ENCODE data around the gene PLCG2. TPM values are rescaled to one million over a fixed set of nuclear protein-coding genes. Genes with fewer than 3 reads are reported as not detected.

Gene PLCG2
- total and polyA plus RNA-seq, 9 donors: 3.3 to 16.4 (median 5.6) TPM

DNA sequence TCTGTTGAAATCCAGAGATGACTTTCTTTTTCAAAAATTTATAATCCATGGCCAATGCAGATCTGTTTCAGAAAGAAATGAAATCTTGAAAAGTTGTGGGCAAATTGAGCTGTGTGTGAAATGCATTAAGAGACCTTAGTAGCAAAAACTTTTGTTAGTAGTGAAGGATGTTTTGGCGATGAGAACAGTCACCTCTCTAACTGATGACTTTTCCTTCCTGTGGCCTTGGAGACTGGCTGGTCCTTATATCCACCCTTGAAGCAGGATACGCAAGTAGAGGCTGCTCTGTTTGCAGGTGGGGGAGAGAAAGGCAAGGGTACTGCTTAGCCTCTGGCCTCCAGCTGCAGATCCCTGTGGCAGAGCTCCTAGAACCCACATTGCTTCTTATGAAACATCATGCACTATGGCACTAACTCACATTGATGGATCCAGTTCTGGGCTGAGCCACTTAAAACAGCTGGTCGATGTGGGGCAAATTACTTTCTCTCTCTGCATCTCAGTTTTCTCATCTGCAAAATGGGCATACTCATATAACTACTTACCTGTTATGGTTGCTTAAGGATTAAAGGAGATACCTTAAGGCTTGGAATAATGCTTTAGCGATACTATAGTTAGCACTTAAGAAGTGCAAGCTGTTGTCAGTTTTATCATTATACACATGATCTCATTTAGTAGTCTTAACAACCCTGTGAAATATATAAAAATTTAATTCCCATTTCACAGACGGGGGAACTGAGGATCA is 142.9 kb downstream of the PLCG2 start:
- Histone ChIP-seq H3K4me3 (no peak overlapping the region), H3K4me1 (ENCODE audit: insufficient read depth) (no peaks in the 10 kb centered on the region), H3K36me3 (no peaks in the 10 kb centered on the region), H3K27me3 (no peaks in the 10 kb centered on the region), H3K9me3 (no peaks in the 10 kb centered on the region), H3K27ac (no peak overlapping the region)
- DNase-seq: no peak
- 59 to 70% (median 66%) methylated on average over 5 of the region's 5 CpGs for WGBS, 3 donors
- intact Hi-C loops (cut with DNase I): no loop called here
- TF ChIP-seq, protein P1, sequence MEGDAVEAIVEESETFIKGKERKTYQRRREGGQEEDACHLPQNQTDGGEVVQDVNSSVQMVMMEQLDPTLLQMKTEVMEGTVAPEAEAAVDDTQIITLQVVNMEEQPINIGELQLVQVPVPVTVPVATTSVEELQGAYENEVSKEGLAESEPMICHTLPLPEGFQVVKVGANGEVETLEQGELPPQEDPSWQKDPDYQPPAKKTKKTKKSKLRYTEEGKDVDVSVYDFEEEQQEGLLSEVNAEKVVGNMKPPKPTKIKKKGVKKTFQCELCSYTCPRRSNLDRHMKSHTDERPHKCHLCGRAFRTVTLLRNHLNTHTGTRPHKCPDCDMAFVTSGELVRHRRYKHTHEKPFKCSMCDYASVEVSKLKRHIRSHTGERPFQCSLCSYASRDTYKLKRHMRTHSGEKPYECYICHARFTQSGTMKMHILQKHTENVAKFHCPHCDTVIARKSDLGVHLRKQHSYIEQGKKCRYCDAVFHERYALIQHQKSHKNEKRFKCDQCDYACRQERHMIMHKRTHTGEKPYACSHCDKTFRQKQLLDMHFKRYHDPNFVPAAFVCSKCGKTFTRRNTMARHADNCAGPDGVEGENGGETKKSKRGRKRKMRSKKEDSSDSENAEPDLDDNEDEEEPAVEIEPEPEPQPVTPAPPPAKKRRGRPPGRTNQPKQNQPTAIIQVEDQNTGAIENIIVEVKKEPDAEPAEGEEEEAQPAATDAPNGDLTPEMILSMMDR (IDR thresholded peaks at IDR 0.05): no peak
- no peak for TF ChIP-seq EP300 (IDR thresholded peaks at IDR 0.05)
- TF ChIP-seq POLR2A (IDR thresholded peaks at IDR 0.05): no peak

DNA sequence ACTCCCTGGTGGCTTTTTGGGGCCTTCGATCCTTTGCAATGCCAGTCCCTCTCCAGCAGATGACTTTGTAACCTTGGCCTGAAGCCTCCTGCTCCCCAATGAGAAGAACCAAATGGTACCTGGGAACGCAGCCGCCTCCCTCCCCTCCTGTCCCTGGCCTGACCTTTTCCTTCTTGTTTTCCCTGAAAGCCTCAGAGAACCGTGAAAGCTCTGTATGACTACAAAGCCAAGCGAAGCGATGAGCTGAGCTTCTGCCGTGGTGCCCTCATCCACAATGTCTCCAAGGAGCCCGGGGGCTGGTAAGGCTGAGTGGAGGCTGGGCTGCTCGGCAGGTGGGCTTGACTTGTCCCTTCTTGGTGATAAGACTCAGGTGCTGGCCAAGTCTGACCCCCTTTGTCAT is 144.2 kb downstream of the PLCG2 start:
- H3K4me3 ChIP-seq: no peak overlapping the region
- DNase-seq: no peak
- H3K27me3 ChIP-seq: no peaks in the 10 kb centered on the region
- WGBS, 3 donors: 68 to 69% (median 68%) methylated on average over 9 of the region's 9 CpGs
- intact Hi-C loops (cut with DNase I): no loop called here
- H3K4me1 ChIP-seq (ENCODE audit: insufficient read depth): no peaks in the 10 kb centered on the region
- no peaks in the 10 kb centered on the region for H3K9me3 ChIP-seq
- H3K36me3 ChIP-seq: no peaks in the 10 kb centered on the region
- no peak overlapping the region for H3K27ac ChIP-seq
- TF ChIP-seq POLR2A (IDR thresholded peaks at IDR 0.05) (no peak), EP300 (IDR thresholded peaks at IDR 0.05) (no peak)
- TF ChIP-seq, protein P1 (IDR thresholded peaks at IDR 0.05): no peak

DNA sequence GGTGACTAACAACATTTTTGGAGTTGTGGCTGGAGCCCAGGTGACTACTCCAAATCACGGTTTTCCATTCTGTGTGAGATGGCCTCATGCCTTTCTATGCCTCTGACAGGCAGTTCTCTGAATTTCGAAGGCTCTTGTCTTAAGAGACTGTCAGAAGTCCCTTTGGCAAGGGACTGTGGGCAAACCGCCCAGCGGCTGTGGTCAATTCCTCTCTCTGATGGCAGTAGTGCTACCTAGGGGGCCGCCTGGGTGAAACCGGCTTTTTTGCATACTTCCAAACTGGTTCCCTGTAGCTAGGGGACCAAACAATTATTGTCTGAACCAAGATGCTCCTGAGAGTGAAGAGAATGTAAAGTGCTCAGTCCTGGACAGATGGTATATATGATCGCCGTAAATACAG is 145.9 kb downstream of the PLCG2 start:
- H3K27me3 ChIP-seq: no peaks in the 10 kb centered on the region
- intact Hi-C loops (cut with DNase I): no loop called here
- H3K4me1 ChIP-seq (ENCODE audit: insufficient read depth): no peaks in the 10 kb centered on the region
- H3K4me3 ChIP-seq: no peak overlapping the region
- DNase-seq: no peak
- TF ChIP-seq, protein P1 (IDR thresholded peaks at IDR 0.05): no peak
- no peak for TF ChIP-seq EP300 (IDR thresholded peaks at IDR 0.05)
- TF ChIP-seq POLR2A (IDR thresholded peaks at IDR 0.05): no peak
- 83 to 90% (median 87%) methylated on average over 8 of the region's 8 CpGs for WGBS, 3 donors
- no peaks in the 10 kb centered on the region for H3K36me3 ChIP-seq
- no peak overlapping the region for H3K27ac ChIP-seq
- no peaks in the 10 kb centered on the region for H3K9me3 ChIP-seq

DNA sequence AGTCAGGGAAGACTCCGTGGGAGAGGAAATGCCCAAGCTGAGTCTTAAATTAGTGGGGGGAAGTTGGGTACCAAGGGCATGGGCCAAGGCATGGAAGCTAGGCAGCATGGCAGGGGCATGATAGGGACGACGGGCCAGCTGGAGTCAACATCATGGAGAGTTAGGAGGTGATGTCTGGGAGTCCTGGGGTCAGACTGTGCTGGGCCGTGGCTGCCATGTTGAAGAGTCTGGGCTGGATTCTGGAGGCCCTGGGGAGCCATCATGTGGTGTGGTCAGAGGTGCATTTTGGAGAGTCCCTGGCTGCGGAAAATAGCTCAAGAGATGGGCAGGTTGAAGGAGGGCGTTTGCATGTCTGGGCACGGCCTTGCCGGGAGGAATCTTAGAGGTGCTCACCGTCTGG is 146.9 kb downstream of the PLCG2 start:
- Histone ChIP-seq H3K36me3 (no peaks in the 10 kb centered on the region), H3K4me1 (ENCODE audit: insufficient read depth) (no peaks in the 10 kb centered on the region), H3K4me3 (no peak overlapping the region), H3K27ac (no peak overlapping the region), H3K9me3 (no peaks in the 10 kb centered on the region), H3K27me3 (no peaks in the 10 kb centered on the region)
- 85 to 89% (median 89%) methylated on average over 9 of the region's 9 CpGs for WGBS, 3 donors
- TF ChIP-seq EP300 (IDR thresholded peaks at IDR 0.05) (no peak), POLR2A (IDR thresholded peaks at IDR 0.05) (no peak)
- TF ChIP-seq, protein P1 (IDR thresholded peaks at IDR 0.05): no peak
- intact Hi-C loops (cut with DNase I): no loop called here
- no peak for DNase-seq

Measured in ovary (tissue), 9 donors.